ENCODE measurements around the gene ACSL1. TPM values are rescaled to one million over a fixed set of nuclear protein-coding genes. Genes with fewer than 3 reads are reported as not detected.

Gene ACSL1
- total and polyA plus RNA-seq, 9 of the 15 experiments (the other 6 are each of a cell fraction or from before 2014, with no cell fraction given): 6.7 to 24.1 (median 15.0) TPM

- TF ChIP-seq ARID4B (CRISPR knock-in tag; IDR thresholded peaks at IDR 0.05) (peak; percentile 83), RREB1 (CRISPR knock-in tag; IDR thresholded peaks at IDR 0.05) (0 out of 2 replicates have a peak, but pooled peaks have one; percentile 32), NFRKB (IDR thresholded peaks at IDR 0.05; ENCODE audit: low read depth) (peak; percentile 47; the same call in 1 of the 2 replicates), ARID3A (IDR thresholded peaks at IDR 0.05; ENCODE audit: borderline replicate concordance, low read depth, low read length) (peak; percentile 91), BDP1 (IDR thresholded peaks at IDR 0.05; ENCODE audit: insufficient read depth, insufficient read length) (no peak), CXXC5 (CRISPR knock-in tag; IDR thresholded peaks at IDR 0.05) (peak; percentile 92), THAP7 (CRISPR knock-in tag; IDR thresholded peaks at IDR 0.05) (no peak), HNRNPK (IDR thresholded peaks at IDR 0.05; ENCODE audit: low read depth, low read length, poor library complexity, severe bottlenecking) (no peak), SAFB (IDR thresholded peaks at IDR 0.05; ENCODE audit: borderline replicate concordance, low read depth, low read length) (0 out of 2 replicates have a peak, but pooled peaks have one; percentile 37), SMAD4 (CRISPR knock-in tag; conservative IDR thresholded peaks at IDR 0.05) (peak; percentile 74), MCM2 (IDR thresholded peaks at IDR 0.05; ENCODE audit: low read depth) (no peak)
Observed at GRCh38 chr4:184733654-184734524, 91.9 kb downstream of the ACSL1 start, which contains the start of gene CENPU (continued).

Measured in K562 (cell line).